ENCODE results near the gene SLC16A5. TPM values are rescaled to one million over a fixed set of nuclear protein-coding genes. Genes with fewer than 3 reads are reported as not detected.
"Not testable (repeated sequence)": the region's sequence is repeated elsewhere in the genome, so short reads cannot be mapped to it uniquely, and the experiment has no call there.

Gene SLC16A5
- polyA plus RNA-seq, 1 donor: 25.5 TPM

- not testable (repeated sequence) for H3K27ac ChIP-seq (ENCODE audit: low read length); H3K27me3 ChIP-seq (ENCODE audit: control insufficient read depth, insufficient read depth, low read length); H3K4me3 ChIP-seq (ENCODE audit: low read length); DNase-seq; H3K9me3 ChIP-seq (ENCODE audit: control insufficient read depth, low read depth, low read length)
- Histone ChIP-seq H3K4me1 (ENCODE audit: control insufficient read depth, insufficient read depth, low read length) (peaks cover 22% of the 10 kb centered on the region), H3K36me3 (ENCODE audit: control insufficient read depth, insufficient read depth, low read length) (peaks cover 17% of the 10 kb centered on the region)
- WGBS (ENCODE audit: insufficient coverage, low lambda C conversion rate): no CpG with 5 or more reads among the region's 5 CpGs
Observed at GRCh38 chr17:75127936-75128335, 40.2 kb downstream of the SLC16A5 start.

- no peaks in the 10 kb centered on the region for H3K9me3 ChIP-seq (ENCODE audit: control insufficient read depth, low read depth, low read length)
- no peak for DNase-seq
- H3K36me3 ChIP-seq (ENCODE audit: control insufficient read depth, insufficient read depth, low read length): peaks cover 17% of the 10 kb centered on the region
- peaks cover 19% of the 10 kb centered on the region for H3K4me1 ChIP-seq (ENCODE audit: control insufficient read depth, insufficient read depth, low read length)
- no CpG with 5 or more reads among the region's 33 CpGs for WGBS (ENCODE audit: insufficient coverage, low lambda C conversion rate)
- H3K27me3 ChIP-seq (ENCODE audit: control insufficient read depth, insufficient read depth, low read length): no peaks in the 10 kb centered on the region
- no peak overlapping the region for H3K4me3 ChIP-seq (ENCODE audit: low read length)
- no peak overlapping the region for H3K27ac ChIP-seq (ENCODE audit: low read length)
Observed at GRCh38 chr17:75128694-75129505, 41.1 kb downstream of the SLC16A5 start.

- no peak for DNase-seq
- no peak overlapping the region for H3K27ac ChIP-seq (ENCODE audit: low read length)
- peaks cover 14% of the 10 kb centered on the region for H3K4me1 ChIP-seq (ENCODE audit: control insufficient read depth, insufficient read depth, low read length)
- no peak overlapping the region for H3K4me3 ChIP-seq (ENCODE audit: low read length)
- H3K27me3 ChIP-seq (ENCODE audit: control insufficient read depth, insufficient read depth, low read length): no peaks in the 10 kb centered on the region
- peaks cover 17% of the 10 kb centered on the region for H3K36me3 ChIP-seq (ENCODE audit: control insufficient read depth, insufficient read depth, low read length)
- WGBS (ENCODE audit: insufficient coverage, low lambda C conversion rate): no CpG with 5 or more reads among the region's 9 CpGs
- no peaks in the 10 kb centered on the region for H3K9me3 ChIP-seq (ENCODE audit: control insufficient read depth, low read depth, low read length)
Observed at GRCh38 chr17:75129576-75129975, 41.8 kb downstream of the SLC16A5 start.

GRCh38 chr17:75130059-75130631 lies 42.4 kb downstream of the SLC16A5 start:
- Histone ChIP-seq H3K27ac (ENCODE audit: low read length) (no peak overlapping the region), H3K27me3 (ENCODE audit: control insufficient read depth, insufficient read depth, low read length) (no peaks in the 10 kb centered on the region), H3K9me3 (ENCODE audit: control insufficient read depth, low read depth, low read length) (no peaks in the 10 kb centered on the region), H3K4me1 (ENCODE audit: control insufficient read depth, insufficient read depth, low read length) (peaks cover 8% of the 10 kb centered on the region), H3K36me3 (ENCODE audit: control insufficient read depth, insufficient read depth, low read length) (peaks cover 20% of the 10 kb centered on the region), H3K4me3 (ENCODE audit: low read length) (peak overlapping the region; percentile 93)
- DNase-seq: no peak
- no CpG with 5 or more reads among the region's 24 CpGs for WGBS (ENCODE audit: insufficient coverage, low lambda C conversion rate)

- Histone ChIP-seq H3K4me3 (ENCODE audit: low read length) (peak overlapping the region; percentile 93), H3K36me3 (ENCODE audit: control insufficient read depth, insufficient read depth, low read length) (peaks cover 24% of the 10 kb centered on the region), H3K27me3 (ENCODE audit: control insufficient read depth, insufficient read depth, low read length) (no peaks in the 10 kb centered on the region), H3K4me1 (ENCODE audit: control insufficient read depth, insufficient read depth, low read length) (peaks cover 5% of the 10 kb centered on the region), H3K9me3 (ENCODE audit: control insufficient read depth, low read depth, low read length) (no peaks in the 10 kb centered on the region), H3K27ac (ENCODE audit: low read length) (peak overlapping the region; percentile 88)
- DNase-seq: peak; percentile 45 to 72
- WGBS (ENCODE audit: insufficient coverage, low lambda C conversion rate): no CpG with 5 or more reads among the region's 29 CpGs
Observed at GRCh38 chr17:75130632-75131277, 43.0 kb downstream of the SLC16A5 start.

- peaks cover 5% of the 10 kb centered on the region for H3K4me1 ChIP-seq (ENCODE audit: control insufficient read depth, insufficient read depth, low read length)
- WGBS (ENCODE audit: insufficient coverage, low lambda C conversion rate): no CpG with 5 or more reads among the region's 82 CpGs
- peak within 1 kb of the TSS; percentile 88 for H3K27ac ChIP-seq (ENCODE audit: low read length)
- H3K36me3 ChIP-seq (ENCODE audit: control insufficient read depth, insufficient read depth, low read length): peaks cover 24% of the 10 kb centered on the region
- peak; percentile 72 to 93 for DNase-seq
- H3K4me3 ChIP-seq (ENCODE audit: low read length): peak within 1 kb of the TSS; percentile 93
- no peaks in the 10 kb centered on the region for H3K27me3 ChIP-seq (ENCODE audit: control insufficient read depth, insufficient read depth, low read length)
- no peaks in the 10 kb centered on the region for H3K9me3 ChIP-seq (ENCODE audit: control insufficient read depth, low read depth, low read length)
Observed at GRCh38 chr17:75131278-75132017, 43.7 kb downstream of the SLC16A5 start, which contains the start of gene NT5C. TSS of gene NT5C (minus strand) at chr17:75131742. CDS start at chr17:75131707, 35 bp downstream.

- peak overlapping the region; percentile 93 for H3K4me3 ChIP-seq (ENCODE audit: low read length)
- H3K9me3 ChIP-seq (ENCODE audit: control insufficient read depth, low read depth, low read length); DNase-seq; H3K27me3 ChIP-seq (ENCODE audit: control insufficient read depth, insufficient read depth, low read length); H3K4me1 ChIP-seq (ENCODE audit: control insufficient read depth, insufficient read depth, low read length): not testable (repeated sequence)
- peak overlapping the region; percentile 88 for H3K27ac ChIP-seq (ENCODE audit: low read length)
- WGBS (ENCODE audit: insufficient coverage, low lambda C conversion rate): 95% methylated on average over 2 of the region's 40 CpGs
- H3K36me3 ChIP-seq (ENCODE audit: control insufficient read depth, insufficient read depth, low read length): peaks cover 24% of the 10 kb centered on the region
Observed at GRCh38 chr17:75132018-75133000, 44.6 kb downstream of the SLC16A5 start.

GRCh38 chr17:75133001-75133400 lies 45.2 kb downstream of the SLC16A5 start:
- WGBS (ENCODE audit: insufficient coverage, low lambda C conversion rate): no CpG with 5 or more reads among the region's 3 CpGs
- no peaks in the 10 kb centered on the region for H3K9me3 ChIP-seq (ENCODE audit: control insufficient read depth, low read depth, low read length)
- no peaks in the 10 kb centered on the region for H3K27me3 ChIP-seq (ENCODE audit: control insufficient read depth, insufficient read depth, low read length)
- no peak for DNase-seq
- peaks cover 24% of the 10 kb centered on the region for H3K36me3 ChIP-seq (ENCODE audit: control insufficient read depth, insufficient read depth, low read length)
- peaks cover 5% of the 10 kb centered on the region for H3K4me1 ChIP-seq (ENCODE audit: control insufficient read depth, insufficient read depth, low read length)
- H3K27ac ChIP-seq (ENCODE audit: low read length): no peak overlapping the region
- H3K4me3 ChIP-seq (ENCODE audit: low read length): no peak overlapping the region

GRCh38 chr17:75133607-75134347 lies 46.0 kb downstream of the SLC16A5 start:
- not testable (repeated sequence) for H3K4me1 ChIP-seq (ENCODE audit: control insufficient read depth, insufficient read depth, low read length); DNase-seq; H3K4me3 ChIP-seq (ENCODE audit: low read length); H3K9me3 ChIP-seq (ENCODE audit: control insufficient read depth, low read depth, low read length); H3K27me3 ChIP-seq (ENCODE audit: control insufficient read depth, insufficient read depth, low read length); H3K27ac ChIP-seq (ENCODE audit: low read length)
- 35% methylated on average over 2 of the region's 14 CpGs for WGBS (ENCODE audit: insufficient coverage, low lambda C conversion rate)
- H3K36me3 ChIP-seq (ENCODE audit: control insufficient read depth, insufficient read depth, low read length): peaks cover 24% of the 10 kb centered on the region
